Astrocyte (in vitro differentiated cells and primary cell): Measurements from ENCODE around the gene TRAF3IP3. TPM values are rescaled to one million over a fixed set of nuclear protein-coding genes. Genes with fewer than 3 reads are reported as not detected.

Experiments used
- DNase-seq: peaks from one replicate; pipeline ENCODE4 v3.0.0-alpha.2; 2010; ENCODE audit warnings: low read depth
- FAIRE-seq: peaks from 2 replicates; lab custom pipeline; 2011; peaks lifted over from hg19 to GRCh38; lab: Jason Lieb, UNC
- H2AFZ ChIP-seq: 2 replicates; pipeline ENCODE4 v1.6.0; 2012; ENCODE audit warnings: low read depth, low read length, inconsistent platforms
- H3K27ac ChIP-seq: 2 replicates; pipeline ENCODE4 v1.5.1; 2011; ENCODE audit warnings: low read depth, low read length, inconsistent platforms
- H3K27me3 ChIP-seq: 2 replicates; pipeline ENCODE4 v1.6.0; 2011; ENCODE audit warnings: low read length, inconsistent platforms; ENCODE audit not compliant: insufficient read depth
- H3K36me3 ChIP-seq: 2 replicates; pipeline ENCODE4 v1.5.1; 2011; ENCODE audit warnings: low read length, inconsistent platforms; ENCODE audit not compliant: insufficient read depth
- H3K4me1 ChIP-seq: 2 replicates; pipeline ENCODE4 v1.5.1; 2011; ENCODE audit warnings: low read length, inconsistent platforms; ENCODE audit not compliant: insufficient read depth
- H3K4me2 ChIP-seq: 2 replicates; pipeline ENCODE4 v1.6.0; 2012; ENCODE audit warnings: low read length, inconsistent platforms
- H3K4me3 ChIP-seq: 2 replicates; pipeline ENCODE4 v1.5.1; 2011; ENCODE audit warnings: low read depth, mild to moderate bottlenecking, low read length, inconsistent platforms; ENCODE audit not compliant: insufficient read depth
- H3K79me2 ChIP-seq: 2 replicates; pipeline ENCODE4 v1.6.0; 2012; ENCODE audit warnings: mild to moderate bottlenecking, low read length, inconsistent platforms; ENCODE audit not compliant: insufficient read depth
- H3K9ac ChIP-seq: 2 replicates; pipeline ENCODE4 v1.6.0; 2012; ENCODE audit warnings: mild to moderate bottlenecking, low read length, inconsistent platforms
- H3K9me3 ChIP-seq: 2 replicates; pipeline ENCODE4 v1.5.1; 2012; ENCODE audit warnings: low read depth, mild to moderate bottlenecking, low read length, inconsistent platforms; ENCODE audit not compliant: insufficient read depth
- H4K20me1 ChIP-seq: 2 replicates; pipeline ENCODE4 v1.6.0; 2012; ENCODE audit warnings: low read length, inconsistent platforms; ENCODE audit not compliant: insufficient read depth
- H3K27ac Mint-ChIP-seq: one replicate; pipeline ENCODE4 v1.8.0; 2021; ENCODE audit warnings: mild to moderate bottlenecking, mixed read lengths; ENCODE audit not compliant: unreplicated experiment
- H3K27me3 Mint-ChIP-seq: one replicate; pipeline ENCODE4 v1.8.0; 2021; ENCODE audit warnings: low read depth, mixed read lengths; ENCODE audit not compliant: unreplicated experiment
- H3K36me3 Mint-ChIP-seq: one replicate; pipeline ENCODE4 v1.8.0; 2021; ENCODE audit warnings: low read depth, mixed read lengths; ENCODE audit not compliant: unreplicated experiment
- H3K4me1 Mint-ChIP-seq: one replicate; pipeline ENCODE4 v1.8.0; 2021; ENCODE audit warnings: low read depth, mixed read lengths; ENCODE audit not compliant: unreplicated experiment
- H3K4me3 Mint-ChIP-seq: one replicate; pipeline ENCODE4 v1.8.0; 2021; ENCODE audit warnings: mild to moderate bottlenecking, moderate library complexity, mixed read lengths; ENCODE audit not compliant: unreplicated experiment
- H3K9me3 Mint-ChIP-seq: one replicate; pipeline ENCODE4 v1.8.0; 2021; ENCODE audit warnings: mild to moderate bottlenecking, mixed read lengths; ENCODE audit not compliant: unreplicated experiment
- EZH2 ChIP-seq: IDR thresholded peaks from 2 replicates; pipeline ENCODE4 v1.6.1; 2012; ENCODE audit warnings: mild to moderate bottlenecking, low read length, inconsistent platforms; ENCODE audit not compliant: insufficient read depth
- total RNA-seq: library from RNA; stranded (reverse); gene quantifications from 2 replicates; pipeline ENCODE4 v1.2.1, GENCODE V29; 2021
- TF ChIP-seq, protein P1 (sequence below): IDR thresholded peaks from 2 replicates; pipeline ENCODE4 v1.5.1; 2011; ENCODE audit warnings: low read depth, mild to moderate bottlenecking, inconsistent platforms, low read length, moderate library complexity; ENCODE audit not compliant: insufficient read depth

Gene TRAF3IP3
- total RNA-seq, 1 donor from 2014 or later: not detected

DNA sequence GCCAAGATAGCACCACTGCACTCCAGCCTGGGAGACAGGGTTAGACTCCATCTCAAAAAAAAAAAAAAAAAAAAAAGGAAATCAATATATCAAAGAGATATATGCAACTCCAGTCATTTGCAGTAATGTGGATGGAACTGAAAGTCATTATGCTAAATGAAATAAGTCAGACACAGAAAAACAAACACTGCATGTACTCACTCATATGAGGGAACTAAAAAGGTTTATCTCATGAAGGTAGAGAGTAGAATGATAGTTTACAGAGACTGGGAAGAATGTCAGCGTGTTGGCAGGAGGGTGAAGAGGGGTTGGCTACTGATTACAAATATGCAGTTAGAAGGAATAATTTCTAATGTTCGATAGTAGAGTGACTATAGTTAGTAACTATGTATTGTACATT is 38.0 kb upstream of the TRAF3IP3 start:
- H3K79me2 ChIP-seq: no peaks in the 10 kb centered on the region
- no peaks in the 10 kb centered on the region for H3K27me3 ChIP-seq
- no peak overlapping the region for H3K9ac ChIP-seq
- H3K4me2 ChIP-seq: no peak overlapping the region
- no peak overlapping the region for H3K27ac ChIP-seq
- H3K4me1 ChIP-seq: no peaks in the 10 kb centered on the region
- no peak for DNase-seq
- no peak overlapping the region for H2AFZ ChIP-seq
- no peaks in the 10 kb centered on the region for H4K20me1 ChIP-seq
- Mint-ChIP-seq H3K27ac (no peak overlapping the region), H3K9me3 (no peaks in the 10 kb centered on the region), H3K4me1 (peaks cover 5% of the 10 kb centered on the region), H3K4me3 (no peak overlapping the region), H3K27me3 (peaks cover 6% of the 10 kb centered on the region), H3K36me3 (no peaks in the 10 kb centered on the region)
- TF ChIP-seq, protein P1, sequence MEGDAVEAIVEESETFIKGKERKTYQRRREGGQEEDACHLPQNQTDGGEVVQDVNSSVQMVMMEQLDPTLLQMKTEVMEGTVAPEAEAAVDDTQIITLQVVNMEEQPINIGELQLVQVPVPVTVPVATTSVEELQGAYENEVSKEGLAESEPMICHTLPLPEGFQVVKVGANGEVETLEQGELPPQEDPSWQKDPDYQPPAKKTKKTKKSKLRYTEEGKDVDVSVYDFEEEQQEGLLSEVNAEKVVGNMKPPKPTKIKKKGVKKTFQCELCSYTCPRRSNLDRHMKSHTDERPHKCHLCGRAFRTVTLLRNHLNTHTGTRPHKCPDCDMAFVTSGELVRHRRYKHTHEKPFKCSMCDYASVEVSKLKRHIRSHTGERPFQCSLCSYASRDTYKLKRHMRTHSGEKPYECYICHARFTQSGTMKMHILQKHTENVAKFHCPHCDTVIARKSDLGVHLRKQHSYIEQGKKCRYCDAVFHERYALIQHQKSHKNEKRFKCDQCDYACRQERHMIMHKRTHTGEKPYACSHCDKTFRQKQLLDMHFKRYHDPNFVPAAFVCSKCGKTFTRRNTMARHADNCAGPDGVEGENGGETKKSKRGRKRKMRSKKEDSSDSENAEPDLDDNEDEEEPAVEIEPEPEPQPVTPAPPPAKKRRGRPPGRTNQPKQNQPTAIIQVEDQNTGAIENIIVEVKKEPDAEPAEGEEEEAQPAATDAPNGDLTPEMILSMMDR: no peak
- TF ChIP-seq EZH2: no peak
- no peak for FAIRE-seq
- no peaks in the 10 kb centered on the region for H3K9me3 ChIP-seq
- no peaks in the 10 kb centered on the region for H3K36me3 ChIP-seq
- no peak overlapping the region for H3K4me3 ChIP-seq

DNA sequence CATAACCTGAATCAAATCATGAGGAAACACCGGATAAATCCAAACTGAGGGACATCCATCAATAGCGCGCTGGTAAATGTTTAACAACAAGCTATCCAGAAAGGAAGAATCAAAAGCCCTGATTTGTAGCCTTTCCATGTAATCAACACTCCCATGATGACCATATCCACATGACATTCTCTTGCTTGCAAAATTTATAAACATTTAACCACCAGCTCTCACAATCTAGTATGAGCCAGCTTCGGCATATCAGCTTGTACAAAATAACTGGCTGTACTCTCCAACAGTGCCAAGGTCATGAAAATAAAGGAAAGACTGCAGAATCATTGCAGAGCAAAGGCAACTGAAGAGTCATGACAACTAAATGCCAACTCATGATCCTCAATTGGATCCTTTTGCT is 35.5 kb upstream of the TRAF3IP3 start:
- no peak overlapping the region for H3K4me2 ChIP-seq
- H3K9ac ChIP-seq: no peak overlapping the region
- H4K20me1 ChIP-seq: no peaks in the 10 kb centered on the region
- Mint-ChIP-seq H3K4me1 (peaks cover 7% of the 10 kb centered on the region), H3K27ac (no peak overlapping the region), H3K27me3 (peaks cover 9% of the 10 kb centered on the region), H3K36me3 (no peaks in the 10 kb centered on the region), H3K4me3 (no peak overlapping the region), H3K9me3 (no peaks in the 10 kb centered on the region)
- H3K27ac ChIP-seq: no peak overlapping the region
- no peaks in the 10 kb centered on the region for H3K9me3 ChIP-seq
- H3K4me1 ChIP-seq: no peaks in the 10 kb centered on the region
- H3K4me3 ChIP-seq: no peak overlapping the region
- no peak for FAIRE-seq
- TF ChIP-seq EZH2: no peak
- TF ChIP-seq, protein P1: no peak
- H3K27me3 ChIP-seq: no peaks in the 10 kb centered on the region
- no peak overlapping the region for H2AFZ ChIP-seq
- no peak for DNase-seq
- H3K79me2 ChIP-seq: no peaks in the 10 kb centered on the region
- no peaks in the 10 kb centered on the region for H3K36me3 ChIP-seq

DNA sequence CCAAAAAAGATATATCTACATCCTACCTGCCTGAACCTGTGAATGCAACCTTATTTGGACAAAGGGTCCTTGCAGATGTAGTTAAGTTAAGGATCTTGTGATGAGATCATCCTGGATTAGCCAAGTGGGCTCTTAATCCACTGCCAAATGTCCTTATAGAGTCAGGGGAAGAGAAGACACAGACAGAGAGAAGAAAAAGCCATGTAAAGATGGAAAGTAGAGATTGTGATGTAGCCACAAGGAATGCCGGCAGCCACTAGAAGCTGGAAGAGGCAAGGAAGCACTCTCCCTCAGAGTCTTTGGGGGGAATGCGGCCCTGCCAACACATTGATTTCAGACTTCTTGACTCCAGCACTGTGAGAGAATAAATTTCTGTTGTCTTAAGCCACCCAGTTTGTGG is 35.0 kb upstream of the TRAF3IP3 start:
- Mint-ChIP-seq H3K4me1 (peaks cover 7% of the 10 kb centered on the region), H3K36me3 (no peaks in the 10 kb centered on the region), H3K27me3 (peaks cover 9% of the 10 kb centered on the region), H3K9me3 (no peaks in the 10 kb centered on the region), H3K4me3 (no peak overlapping the region), H3K27ac (no peak overlapping the region)
- TF ChIP-seq, protein P1: no peak
- TF ChIP-seq EZH2: no peak
- H3K79me2 ChIP-seq: no peaks in the 10 kb centered on the region
- no peak overlapping the region for H2AFZ ChIP-seq
- FAIRE-seq: no peak
- H3K4me3 ChIP-seq: no peak overlapping the region
- H3K36me3 ChIP-seq: no peaks in the 10 kb centered on the region
- H3K9ac ChIP-seq: no peak overlapping the region
- no peaks in the 10 kb centered on the region for H3K9me3 ChIP-seq
- H3K27me3 ChIP-seq: no peaks in the 10 kb centered on the region
- H4K20me1 ChIP-seq: no peaks in the 10 kb centered on the region
- H3K27ac ChIP-seq: no peak overlapping the region
- no peak overlapping the region for H3K4me2 ChIP-seq
- no peak for DNase-seq
- H3K4me1 ChIP-seq: no peaks in the 10 kb centered on the region
